ENCODE measurements around the gene TRMT112.

DNA sequence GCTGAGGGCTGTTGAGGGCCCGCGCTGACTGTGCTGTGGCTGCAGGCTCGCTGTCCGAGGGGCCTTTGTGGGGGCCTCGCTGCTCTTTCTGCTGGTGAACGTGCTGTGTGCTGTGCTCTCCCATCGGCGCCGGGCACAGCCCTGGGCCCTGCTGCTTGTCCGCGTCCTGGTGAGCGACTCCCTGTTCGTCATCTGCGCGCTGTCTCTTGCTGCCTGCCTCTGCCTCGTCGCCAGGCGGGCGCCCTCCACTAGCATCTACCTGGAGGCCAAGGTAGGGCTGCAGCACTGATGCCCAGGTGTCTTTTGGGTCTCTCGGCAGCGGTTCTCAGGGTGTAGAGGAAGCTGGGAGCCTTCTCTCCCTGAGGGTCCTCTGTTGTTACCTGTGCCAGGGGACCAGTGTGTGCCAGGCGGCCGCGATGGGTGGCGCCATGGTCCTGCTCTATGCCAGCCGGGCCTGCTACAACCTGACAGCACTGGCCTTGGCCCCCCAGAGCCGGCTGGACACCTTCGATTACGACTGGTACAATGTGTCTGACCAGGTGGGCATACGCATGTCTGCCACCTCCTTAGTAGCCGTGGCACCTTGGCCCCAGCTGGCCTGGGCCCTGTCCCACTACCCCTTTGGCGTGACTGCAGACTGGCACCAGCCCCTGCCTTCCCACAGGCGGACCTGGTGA lies 29.5 kb downstream of the TRMT112 start:
- TF ChIP-seq, protein P1, sequence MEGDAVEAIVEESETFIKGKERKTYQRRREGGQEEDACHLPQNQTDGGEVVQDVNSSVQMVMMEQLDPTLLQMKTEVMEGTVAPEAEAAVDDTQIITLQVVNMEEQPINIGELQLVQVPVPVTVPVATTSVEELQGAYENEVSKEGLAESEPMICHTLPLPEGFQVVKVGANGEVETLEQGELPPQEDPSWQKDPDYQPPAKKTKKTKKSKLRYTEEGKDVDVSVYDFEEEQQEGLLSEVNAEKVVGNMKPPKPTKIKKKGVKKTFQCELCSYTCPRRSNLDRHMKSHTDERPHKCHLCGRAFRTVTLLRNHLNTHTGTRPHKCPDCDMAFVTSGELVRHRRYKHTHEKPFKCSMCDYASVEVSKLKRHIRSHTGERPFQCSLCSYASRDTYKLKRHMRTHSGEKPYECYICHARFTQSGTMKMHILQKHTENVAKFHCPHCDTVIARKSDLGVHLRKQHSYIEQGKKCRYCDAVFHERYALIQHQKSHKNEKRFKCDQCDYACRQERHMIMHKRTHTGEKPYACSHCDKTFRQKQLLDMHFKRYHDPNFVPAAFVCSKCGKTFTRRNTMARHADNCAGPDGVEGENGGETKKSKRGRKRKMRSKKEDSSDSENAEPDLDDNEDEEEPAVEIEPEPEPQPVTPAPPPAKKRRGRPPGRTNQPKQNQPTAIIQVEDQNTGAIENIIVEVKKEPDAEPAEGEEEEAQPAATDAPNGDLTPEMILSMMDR (IDR thresholded peaks at IDR 0.05) = no peak
- TF ChIP-seq POLR2A (IDR thresholded peaks at IDR 0.05) = no peak

Measured in uterus (tissue), 2 donors.